Prostate gland (tissue), 2 donors: ENCODE measurements around the gene ACER3. TPM values are rescaled to one million over a fixed set of nuclear protein-coding genes. Genes with fewer than 3 reads are reported as not detected.

ENCODE experiments used
- DNase-seq: peaks from one replicate; pipeline ENCODE4 v3.0.0-alpha.2; 2019; ENCODE audit warnings: low spot score
- H3K27ac ChIP-seq, 2 donors: fragments of 200-600 bp; sonication (generic); 2 replicates each; pipeline ENCODE4 v1.5.1; 2017 to 2019
- H3K27me3 ChIP-seq: fragments of 200-600 bp; sonication (generic); replicated peaks from 2 replicates; pipeline ENCODE4 v1.5.1; 2019; ENCODE audit not compliant: insufficient read depth
- H3K36me3 ChIP-seq, 2 donors: fragments of 200-600 bp; sonication (generic); 1 replicate in 1 of 2; 2 replicates in 1 of 2; pipeline versions ENCODE4 v1.5.1 to v1.8.1; 2017 to 2019
- H3K4me1 ChIP-seq: fragments of 200-600 bp; sonication (generic); replicated peaks from 2 replicates; pipeline ENCODE4 v1.5.1; 2019
- H3K4me3 ChIP-seq, 2 donors: fragments of 200-600 bp; sonication (generic); 2 replicates each; pipeline ENCODE4 v1.5.1; 2017 to 2019
- H3K9me3 ChIP-seq: fragments of 200-600 bp; sonication (generic); 2 replicates; pipeline ENCODE4 v1.5.1; 2017
- POLR2A ChIP-seq: fragments of 450-650 bp; IDR thresholded peaks from one replicate; pipeline ENCODE4 v1.6.1; 2016; ENCODE audit warnings: antibody characterized with exemption, mild to moderate bottlenecking
- POLR2AphosphoS5 ChIP-seq: sonication (generic); formaldehyde crosslinking; IDR thresholded peaks from one replicate; pipeline ENCODE4 v1.6.1; 2017; ENCODE audit warnings: antibody characterized with exemption
- WGBS: methylation state at CpG from one replicate; pipeline ENCODE4 v1.1.5; 2018; 5-methylcytosine and 5-hydroxymethylcytosine counted together
- intact Hi-C: fragments of 100-400 bp; cut with DNase I; formaldehyde crosslinking; loops from one replicate; pipeline ENCODE4 v1.14.2; 2022
- total RNA-seq, 2 donors: library from RNA; depleted of rRNA; stranded (reverse); fragments of >200 nt; gene quantifications; one replicate each; pipeline ENCODE4 v1.1.0, GENCODE V29; 2016
- TF ChIP-seq, protein P1 (sequence below), 4 experiments: fragments of 200-600 bp in 2 of 4; fragments of 450-650 bp in 2 of 4; sonication (generic) in 2 of 4; IDR thresholded peaks; 1 replicate in 3 of 4; 2 replicates in 1 of 4; pipeline ENCODE4 v1.5.1; 2016 to 2019; ENCODE audit warnings: antibody characterized with exemption in 4 of 4, mild to moderate bottlenecking in 2 of 4, moderate library complexity in 2 of 4

ACER3 gene
- total RNA-seq, 2 donors from 2014 or later: 11.3 to 11.9 TPM

DNA sequence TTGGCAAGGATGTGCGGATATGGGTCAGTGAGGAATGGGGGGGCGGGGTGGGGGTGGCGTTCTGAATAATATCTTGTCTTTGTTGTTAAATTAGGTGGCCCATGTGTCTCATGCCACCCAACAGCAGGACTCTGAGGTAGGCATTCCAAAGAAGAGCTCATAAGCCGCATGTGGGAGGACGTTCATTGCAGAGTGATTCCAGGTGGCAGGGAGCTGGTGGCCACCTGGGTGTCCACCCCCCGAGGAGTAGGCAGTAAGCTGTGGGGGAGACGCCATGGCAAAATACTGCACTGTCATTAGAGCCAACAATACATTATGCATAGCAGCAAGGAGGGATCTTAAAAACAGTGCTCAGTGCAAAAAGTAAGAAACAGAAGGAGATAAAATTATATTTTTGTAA lies 191.8 kb downstream of the ACER3 start:
- no peak for DNase-seq
- intact Hi-C loops: no loop called here
- Histone ChIP-seq H3K27me3 (no peaks in the 10 kb centered on the region), H3K4me3 (no peak overlapping the region), H3K9me3 (no peaks in the 10 kb centered on the region), H3K4me1 (no peaks in the 10 kb centered on the region), H3K36me3 (no peaks in the 10 kb centered on the region), H3K27ac (no peak overlapping the region)
- TF ChIP-seq POLR2A (no peak), POLR2AphosphoS5 (no peak)
- TF ChIP-seq, protein P1, sequence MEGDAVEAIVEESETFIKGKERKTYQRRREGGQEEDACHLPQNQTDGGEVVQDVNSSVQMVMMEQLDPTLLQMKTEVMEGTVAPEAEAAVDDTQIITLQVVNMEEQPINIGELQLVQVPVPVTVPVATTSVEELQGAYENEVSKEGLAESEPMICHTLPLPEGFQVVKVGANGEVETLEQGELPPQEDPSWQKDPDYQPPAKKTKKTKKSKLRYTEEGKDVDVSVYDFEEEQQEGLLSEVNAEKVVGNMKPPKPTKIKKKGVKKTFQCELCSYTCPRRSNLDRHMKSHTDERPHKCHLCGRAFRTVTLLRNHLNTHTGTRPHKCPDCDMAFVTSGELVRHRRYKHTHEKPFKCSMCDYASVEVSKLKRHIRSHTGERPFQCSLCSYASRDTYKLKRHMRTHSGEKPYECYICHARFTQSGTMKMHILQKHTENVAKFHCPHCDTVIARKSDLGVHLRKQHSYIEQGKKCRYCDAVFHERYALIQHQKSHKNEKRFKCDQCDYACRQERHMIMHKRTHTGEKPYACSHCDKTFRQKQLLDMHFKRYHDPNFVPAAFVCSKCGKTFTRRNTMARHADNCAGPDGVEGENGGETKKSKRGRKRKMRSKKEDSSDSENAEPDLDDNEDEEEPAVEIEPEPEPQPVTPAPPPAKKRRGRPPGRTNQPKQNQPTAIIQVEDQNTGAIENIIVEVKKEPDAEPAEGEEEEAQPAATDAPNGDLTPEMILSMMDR (IDR thresholded peaks at IDR 0.05): no peak
- WGBS: 79% methylated on average over 7 of the region's 7 CpGs

DNA sequence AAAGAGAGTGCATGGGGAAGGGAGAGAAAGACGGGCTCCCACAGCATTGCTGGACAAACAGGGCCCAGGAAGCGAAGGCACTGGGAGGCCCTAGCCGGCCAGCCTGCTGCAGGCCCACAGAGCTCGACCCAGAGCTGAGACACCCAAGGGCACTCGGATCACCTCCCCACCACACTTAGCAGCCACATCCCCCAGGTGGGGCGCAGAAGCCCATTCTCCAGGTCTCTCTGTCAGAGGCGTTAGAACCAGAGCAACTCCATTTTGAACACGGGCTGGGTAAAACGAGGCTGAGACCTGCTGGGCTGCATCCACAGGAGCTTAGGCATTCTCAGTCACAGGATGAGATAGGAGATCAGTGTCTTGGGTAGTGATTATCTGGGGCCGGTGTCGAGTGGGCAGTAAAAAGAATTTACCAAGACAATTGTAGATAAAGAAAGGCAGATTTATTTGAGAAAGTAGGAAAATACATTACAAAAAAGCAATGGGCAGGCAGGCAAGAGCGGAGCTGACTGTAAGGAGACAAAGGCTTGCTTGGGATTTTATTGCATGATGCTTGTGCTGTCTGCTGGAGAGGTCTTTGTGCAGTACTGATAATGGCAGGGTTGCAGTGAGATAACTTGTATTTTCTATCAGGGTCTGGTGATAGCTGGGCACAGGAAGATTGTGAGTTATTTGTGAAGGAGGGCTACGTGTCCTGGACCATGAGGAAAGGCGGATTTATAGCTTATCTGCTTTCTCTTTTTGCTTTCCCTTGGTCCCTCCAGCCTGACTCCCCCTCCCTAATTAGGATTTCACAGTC lies 192.7 kb downstream of the ACER3 start:
- Histone ChIP-seq H3K4me3 (no peak overlapping the region), H3K36me3 (no peaks in the 10 kb centered on the region), H3K9me3 (no peaks in the 10 kb centered on the region), H3K4me1 (no peaks in the 10 kb centered on the region), H3K27me3 (no peaks in the 10 kb centered on the region), H3K27ac (no peak overlapping the region)
- TF ChIP-seq, protein P1 (IDR thresholded peaks at IDR 0.05): no peak
- TF ChIP-seq POLR2AphosphoS5: no peak
- TF ChIP-seq POLR2A: no peak
- 84% methylated on average over 12 of the region's 14 CpGs for WGBS
- no peak for DNase-seq
- intact Hi-C loops: no loop called here

DNA sequence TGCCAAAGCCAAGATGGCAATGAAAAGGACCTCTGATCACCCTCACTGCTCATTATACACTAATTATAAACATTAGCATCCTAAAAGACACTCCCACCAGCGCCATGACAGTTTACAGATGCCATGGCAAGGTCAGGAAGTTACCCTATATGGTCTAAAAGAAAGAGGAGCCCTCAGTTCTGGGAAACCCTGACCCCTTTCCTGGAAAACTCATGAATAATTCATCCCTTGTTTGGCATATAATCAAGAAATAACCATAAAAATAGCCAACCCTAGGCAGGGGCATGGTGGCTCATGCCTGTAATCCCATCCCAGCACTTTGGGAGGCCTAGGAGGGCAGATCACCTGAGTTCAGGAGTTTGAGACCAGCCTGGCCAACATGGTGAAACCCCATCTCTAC lies 193.4 kb downstream of the ACER3 start:
- Histone ChIP-seq H3K27me3 (no peaks in the 10 kb centered on the region), H3K9me3 (no peaks in the 10 kb centered on the region), H3K4me1 (no peaks in the 10 kb centered on the region), H3K36me3 (no peaks in the 10 kb centered on the region), H3K4me3 (no peak overlapping the region), H3K27ac (no peak overlapping the region)
- intact Hi-C loops: no loop called here
- DNase-seq: no peak
- WGBS: 100% methylated on average over 1 of the region's 1 CpG
- no peak for TF ChIP-seq POLR2A
- no peak for TF ChIP-seq POLR2AphosphoS5
- TF ChIP-seq, protein P1 (IDR thresholded peaks at IDR 0.05): no peak

DNA sequence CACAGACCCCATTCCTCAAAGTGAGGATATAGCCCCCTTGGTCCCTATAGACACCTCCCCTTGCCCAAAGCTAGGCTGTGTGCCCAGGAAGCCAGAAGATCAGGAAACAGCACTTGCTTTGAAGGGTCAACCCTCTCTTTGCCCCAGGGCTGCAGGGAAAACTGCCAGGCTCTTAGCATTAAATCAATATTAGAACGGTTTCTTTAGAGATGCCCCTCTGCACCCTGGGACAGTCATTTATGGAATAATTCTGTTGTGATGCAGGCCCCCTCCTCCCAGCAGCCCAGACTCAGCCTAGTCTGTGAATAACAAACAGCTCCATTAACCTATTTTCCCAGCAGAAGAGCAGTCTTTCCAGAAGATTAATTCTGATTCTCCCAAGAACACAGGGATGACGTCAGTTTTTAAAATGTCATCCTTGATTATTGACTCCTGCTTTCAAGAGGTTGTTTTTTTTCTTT lies 194.4 kb downstream of the ACER3 start:
- WGBS: 59% methylated on average over 2 of the region's 2 CpGs
- TF ChIP-seq POLR2A (no peak), POLR2AphosphoS5 (no peak)
- TF ChIP-seq, protein P1 (IDR thresholded peaks at IDR 0.05): no peak

DNA sequence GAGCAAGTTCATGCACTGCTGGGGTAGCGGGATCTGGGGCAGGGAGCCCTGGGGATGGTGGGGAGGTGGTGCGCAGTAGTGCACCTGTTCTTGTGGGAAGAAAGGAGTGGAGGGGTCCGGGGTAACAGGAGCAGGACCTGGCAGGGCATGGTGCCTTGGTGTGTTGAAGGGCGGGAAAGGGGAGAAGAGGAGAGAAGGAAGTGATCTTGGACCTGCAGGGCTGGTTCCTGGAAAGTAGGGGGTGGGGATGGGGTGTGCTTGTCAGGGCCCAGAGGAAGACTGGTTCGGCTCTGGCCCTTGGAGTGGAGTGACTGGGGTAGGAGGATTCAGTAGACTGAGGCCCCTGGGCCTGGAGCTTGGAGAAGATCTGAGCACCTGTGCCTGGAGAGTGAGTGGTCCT lies 195.2 kb downstream of the ACER3 start:
- intact Hi-C loops: no loop called here
- 89% methylated on average over 5 of the region's 5 CpGs for WGBS

More for the DNA sequence above, 194.4 kb downstream of the ACER3 start:
- Histone ChIP-seq H3K36me3 (no peaks in the 10 kb centered on the region), H3K27ac (no peak overlapping the region), H3K9me3 (no peaks in the 10 kb centered on the region), H3K27me3 (no peaks in the 10 kb centered on the region), H3K4me1 (no peaks in the 10 kb centered on the region), H3K4me3 (no peak overlapping the region)
- no peak for DNase-seq
- intact Hi-C loops: no loop called here

More for the DNA sequence above, 195.2 kb downstream of the ACER3 start:
- Histone ChIP-seq H3K36me3 (no peaks in the 10 kb centered on the region), H3K9me3 (no peaks in the 10 kb centered on the region), H3K27me3 (no peaks in the 10 kb centered on the region), H3K4me3 (no peak overlapping the region), H3K4me1 (peaks cover 4% of the 10 kb centered on the region), H3K27ac (no peak overlapping the region)
- TF ChIP-seq POLR2A: no peak
- TF ChIP-seq POLR2AphosphoS5: no peak
- TF ChIP-seq, protein P1 (IDR thresholded peaks at IDR 0.05): no peak
- no peak for DNase-seq
